T-cell (primary cell): ENCODE measurements around the gene HSD11B2. TPM values are rescaled to one million over a fixed set of nuclear protein-coding genes. Genes with fewer than 3 reads are reported as not detected.

Experiments
- ATAC-seq, 4 experiments: fragments of 200-7000 bp in 3 of 4; fragments of 150-1000 bp in 1 of 4; cut with Tn5 transposase; replicated peaks in 1 of 4; 1 replicate in 3 of 4; 2 replicates in 1 of 4; pipeline ENCODE4 v1.10.0; 2021; ENCODE audit warnings: moderate library complexity in 3 of 4, mild to moderate bottlenecking in 2 of 4, moderate number of reproducible peaks in 1 of 4
- CTCF ChIA-PET, 2 donors: fragments of 300-600 bp; sonication (Branson Sonifier 250); formaldehyde crosslinking; loops; one replicate each; lab custom pipeline; 2022; ENCODE audit warnings: antibody characterized with exemption in 2 of 2; lab: Charles Lee
- POLR2A ChIA-PET, 2 donors: fragments of 300-600 bp; sonication (Branson Sonifier 250); formaldehyde crosslinking; loops; one replicate each; lab custom pipeline; 2022; ENCODE audit warnings: antibody characterized with exemption in 2 of 2; lab: Charles Lee
- DNase-seq, 35 experiments: peaks; one replicate each; pipeline versions ENCODE4 v3.0.0 to v3.0.0-alpha.2; 2013 to 2023
- H3K27ac ChIP-seq: one replicate; pipeline ENCODE4 v1.5.1; 2013; ENCODE audit warnings: low read length
- H3K27me3 ChIP-seq, 2 experiments: replicated peaks in 1 of 2; 1 replicate in 1 of 2; 2 replicates in 1 of 2; pipeline versions ENCODE4 v1.6.1 to v1.7.0; 2013; ENCODE audit warnings: low read length in 1 of 2, mixed read lengths in 1 of 2; ENCODE audit not compliant: control insufficient read depth in 2 of 2, insufficient read depth in 2 of 2; ENCODE audit errors: extremely low read depth in 1 of 2
- H3K36me3 ChIP-seq, 2 donors: 1 replicate in 1 of 2; 2 replicates in 1 of 2; pipeline versions ENCODE4 v1.6.1 to v1.7.0; 2013; ENCODE audit warnings: low read length in 1 of 2; ENCODE audit not compliant: control insufficient read depth in 2 of 2, insufficient read depth in 1 of 2; ENCODE audit errors: extremely low read depth in 1 of 2
- H3K4me1 ChIP-seq, 2 experiments: 1 replicate in 1 of 2; 2 replicates in 1 of 2; pipeline versions ENCODE4 v1.6.1 to v1.7.0; 2013; ENCODE audit warnings: low read length in 2 of 2, mixed read lengths in 1 of 2; ENCODE audit not compliant: insufficient read depth in 2 of 2, control insufficient read depth in 1 of 2; ENCODE audit errors: extremely low read depth in 1 of 2
- H3K4me3 ChIP-seq, 2 donors: 1 replicate in 1 of 2; 2 replicates in 1 of 2; pipeline versions ENCODE4 v1.5.1 to v1.7.0; 2013; ENCODE audit warnings: mild to moderate bottlenecking in 2 of 2, low read length in 1 of 2, moderate library complexity in 1 of 2; ENCODE audit not compliant: control insufficient read depth in 1 of 2; ENCODE audit errors: extremely low read depth in 1 of 2
- H3K9me3 ChIP-seq: 2 replicates; pipeline ENCODE4 v1.7.0; 2013
- H3K27ac Mint-ChIP-seq, 2 donors: one replicate each; pipeline ENCODE4 v1.8.0; 2020 to 2021; ENCODE audit warnings: mild to moderate bottlenecking in 2 of 2, mixed read lengths in 2 of 2
- H3K27me3 Mint-ChIP-seq, 2 donors: one replicate each; pipeline ENCODE4 v1.8.0; 2021 to 2022; ENCODE audit warnings: mixed read lengths in 2 of 2
- H3K36me3 Mint-ChIP-seq: one replicate; pipeline ENCODE4 v1.8.0; 2021; ENCODE audit warnings: mixed read lengths
- H3K4me1 Mint-ChIP-seq, 3 donors: one replicate each; pipeline ENCODE4 v1.8.0; 2020 to 2022; ENCODE audit warnings: mixed read lengths in 3 of 3, mild to moderate bottlenecking in 1 of 3
- H3K4me3 Mint-ChIP-seq, 3 donors: one replicate each; pipeline ENCODE4 v1.8.0; 2020 to 2022; ENCODE audit warnings: mild to moderate bottlenecking in 3 of 3, mixed read lengths in 3 of 3, moderate library complexity in 3 of 3
- H3K9me3 Mint-ChIP-seq, 3 donors: one replicate each; pipeline ENCODE4 v1.8.0; 2020 to 2022; ENCODE audit warnings: mixed read lengths in 3 of 3
- WGBS: methylation state at CpG from one replicate; pipeline ENCODE4 v1.1.5; 2013; ENCODE audit warnings: missing lambda C conversion rate; ENCODE audit not compliant: insufficient coverage; 5-methylcytosine and 5-hydroxymethylcytosine counted together
- total RNA-seq, 35 experiments: library from RNA in 6 of 35; stranded (reverse) in 6 of 35; fragments of 120-200 nt in 1 of 35; gene quantifications; one replicate each; pipeline versions ENCODE4 v1.2.1 to v1.2.4 and lab custom pipeline; 2013 to 2026

HSD11B2 gene
- total RNA-seq, 5 donors from 2014 or later (not counting 1 experiment from before 2014, with no cell fraction given), result 0.20 to 0.32 (median 0.29) TPM; not detected in 2

GRCh38 chr16:67388191-67388590 is 42.7 kb upstream of the HSD11B2 start:
- no peak for ATAC-seq
- Mint-ChIP-seq H3K36me3 (no peaks in the 10 kb centered on the region), H3K4me1 (no peaks in the 10 kb centered on the region), H3K27me3 (peaks cover 5 to 16% of the 10 kb centered on the region in 2 donors), H3K27ac (no peak overlapping the region), H3K9me3 (no peaks in the 10 kb centered on the region), H3K4me3 (no peak overlapping the region)
- no peak for DNase-seq
- peaks cover 0 to 5% of the 10 kb centered on the region in 2 experiments for H3K4me1 ChIP-seq
- no peaks in the 10 kb centered on the region for H3K36me3 ChIP-seq
- peaks cover 0 to 18% of the 10 kb centered on the region in 2 experiments for H3K27me3 ChIP-seq
- H3K27ac ChIP-seq, result no peak overlapping the region
- no peak overlapping the region for H3K4me3 ChIP-seq
- ChIA-PET CTCF (interaction anchor here in 1 of 2 donors (0.6 kb wide), 1 partner anchor 11 kb away, joined by 7 read pairs; no protein-coding TSS in a partner anchor), POLR2A (interaction anchor here in 1 of 2 donors (0.6 to 0.7 kb wide), 2 partner anchors 16 to 58 kb away, joined by 3 to 4 read pairs; no protein-coding TSS in a partner anchor)
- 100% methylated on average over 2 of the region's 8 CpGs for WGBS
- no peaks in the 10 kb centered on the region for H3K9me3 ChIP-seq

DNA sequence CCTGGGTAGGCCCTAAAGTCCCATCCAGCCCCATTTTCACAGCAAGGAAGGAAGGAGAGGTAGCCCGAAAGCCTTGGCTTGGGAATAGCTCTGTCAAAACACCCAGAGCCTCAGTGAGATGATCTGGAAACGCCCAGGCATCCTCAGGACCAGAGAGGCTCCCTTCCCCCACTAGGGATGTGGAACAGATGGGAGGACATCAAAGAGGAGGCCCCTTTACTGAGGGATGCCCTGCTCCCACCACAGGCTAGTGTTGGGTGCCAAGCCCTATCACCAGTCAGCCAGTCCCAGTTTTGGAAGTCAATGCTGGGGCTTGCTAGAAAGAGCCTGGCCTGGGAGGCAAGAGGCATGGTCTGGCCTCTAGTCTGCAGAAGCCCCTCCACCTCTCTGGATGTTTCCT is 42.3 kb upstream of the HSD11B2 start:
- H3K4me3 ChIP-seq, result no peak overlapping the region
- ChIA-PET CTCF (interaction anchor here in 1 of 2 donors (0.6 kb wide), 1 partner anchor 10 kb away, joined by 7 read pairs; no protein-coding TSS in a partner anchor), POLR2A (interaction anchor here in 1 of 2 donors (0.6 to 0.7 kb wide), 2 partner anchors 16 to 58 kb away, joined by 3 to 4 read pairs; no protein-coding TSS in a partner anchor)
- peaks cover 0 to 9% of the 10 kb centered on the region in 2 experiments for H3K4me1 ChIP-seq
- H3K36me3 Mint-ChIP-seq, result no peaks in the 10 kb centered on the region
- H3K27ac ChIP-seq, result no peak overlapping the region
- peaks cover 0 to 1% (median under 1%) of the 10 kb centered on the region in 3 donors for H3K4me1 Mint-ChIP-seq
- no CpG with 5 or more reads among the region's 2 CpGs for WGBS
- no peak overlapping the region for H3K27ac Mint-ChIP-seq
- DNase-seq (no peak), ATAC-seq (no peak)
- no peak overlapping the region for H3K4me3 Mint-ChIP-seq
- H3K36me3 ChIP-seq, result no peaks in the 10 kb centered on the region
- no peaks in the 10 kb centered on the region for H3K9me3 Mint-ChIP-seq
- peaks cover 5 to 17% of the 10 kb centered on the region in 2 donors for H3K27me3 Mint-ChIP-seq
- peaks cover 0 to 22% of the 10 kb centered on the region in 2 experiments for H3K27me3 ChIP-seq
- H3K9me3 ChIP-seq, result no peaks in the 10 kb centered on the region

- Histone ChIP-seq H3K36me3 (no peaks in the 10 kb centered on the region), H3K9me3 (no peaks in the 10 kb centered on the region), H3K27me3 (peaks cover 0 to 38% of the 10 kb centered on the region in 2 experiments), H3K4me1 (peaks cover 0 to 22% of the 10 kb centered on the region in 2 experiments), H3K27ac (no peak overlapping the region), H3K4me3 (no peak overlapping the region)
- DNase-seq (peak in 1 of 35 experiments; percentile 28), ATAC-seq (no peak)
- no peaks in the 10 kb centered on the region for H3K36me3 Mint-ChIP-seq
- H3K9me3 Mint-ChIP-seq, result no peaks in the 10 kb centered on the region
- POLR2A ChIA-PET, result no interaction called here
- no peak overlapping the region for H3K27ac Mint-ChIP-seq
- H3K4me1 Mint-ChIP-seq, result peaks cover 7 to 8% (median 8%) of the 10 kb centered on the region in 3 donors
- peaks cover 14 to 29% of the 10 kb centered on the region in 2 donors for H3K27me3 Mint-ChIP-seq
- CTCF ChIA-PET, result no interaction called here
- 80% methylated on average over 23 of the region's 27 CpGs for WGBS
- no peak overlapping the region for H3K4me3 Mint-ChIP-seq
Measured at GRCh38 chr16:67389911-67390815, 40.8 kb upstream of the HSD11B2 start.

DNA sequence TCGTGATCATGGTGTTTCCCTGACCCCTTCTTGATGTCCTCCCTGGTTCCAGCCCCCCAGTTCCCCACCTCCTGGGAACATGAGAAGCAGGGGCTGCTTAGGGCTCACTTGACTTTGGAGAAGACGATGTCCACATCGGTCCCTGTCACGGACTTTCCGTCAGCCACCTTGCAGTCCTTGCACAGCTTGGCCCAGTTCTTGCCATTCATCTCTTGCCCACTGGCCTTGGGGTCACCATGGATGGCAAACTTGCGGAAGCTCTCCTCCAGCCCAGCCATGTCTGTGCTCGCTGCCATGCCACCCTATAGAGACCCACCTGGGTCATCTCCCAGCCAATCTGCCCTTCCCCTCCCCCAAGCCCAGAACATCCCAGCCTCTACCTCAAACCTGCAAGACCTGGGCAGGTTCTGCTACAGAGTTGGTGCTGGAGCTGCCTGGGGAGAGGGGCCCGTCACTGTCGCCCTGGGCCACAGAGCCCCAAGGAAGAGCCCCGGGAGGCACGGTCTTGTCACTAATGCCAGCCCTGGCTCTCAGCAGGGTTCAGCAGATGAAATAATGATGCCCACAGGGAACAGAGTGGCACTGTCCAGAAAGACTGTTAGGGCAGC is 40.0 kb upstream of the HSD11B2 start:
- H3K9me3 ChIP-seq, result no peaks in the 10 kb centered on the region
- DNase-seq (no peak), ATAC-seq (no peak)
- ChIA-PET POLR2A (no interaction called here), CTCF (interaction anchor here in 1 of 2 donors (0.6 kb wide), 1 partner anchor 89 kb away, joined by 4 read pairs; no protein-coding TSS in a partner anchor)
- peaks cover 0 to 45% of the 10 kb centered on the region in 2 experiments for H3K27me3 ChIP-seq
- no peaks in the 10 kb centered on the region for H3K36me3 ChIP-seq
- no peak overlapping the region for H3K27ac ChIP-seq
- peaks cover 7 to 8% (median 8%) of the 10 kb centered on the region in 3 donors for H3K4me1 Mint-ChIP-seq
- WGBS, result 96% methylated on average over 10 of the region's 11 CpGs
- H3K4me1 ChIP-seq, result peaks cover 0 to 22% of the 10 kb centered on the region in 2 experiments
- H3K4me3 ChIP-seq, result no peak overlapping the region
- no peak overlapping the region for H3K27ac Mint-ChIP-seq
- H3K27me3 Mint-ChIP-seq, result peaks cover 22 to 37% of the 10 kb centered on the region in 2 donors
- no peak overlapping the region for H3K4me3 Mint-ChIP-seq
- H3K36me3 Mint-ChIP-seq, result no peaks in the 10 kb centered on the region
- H3K9me3 Mint-ChIP-seq, result no peaks in the 10 kb centered on the region

DNA sequence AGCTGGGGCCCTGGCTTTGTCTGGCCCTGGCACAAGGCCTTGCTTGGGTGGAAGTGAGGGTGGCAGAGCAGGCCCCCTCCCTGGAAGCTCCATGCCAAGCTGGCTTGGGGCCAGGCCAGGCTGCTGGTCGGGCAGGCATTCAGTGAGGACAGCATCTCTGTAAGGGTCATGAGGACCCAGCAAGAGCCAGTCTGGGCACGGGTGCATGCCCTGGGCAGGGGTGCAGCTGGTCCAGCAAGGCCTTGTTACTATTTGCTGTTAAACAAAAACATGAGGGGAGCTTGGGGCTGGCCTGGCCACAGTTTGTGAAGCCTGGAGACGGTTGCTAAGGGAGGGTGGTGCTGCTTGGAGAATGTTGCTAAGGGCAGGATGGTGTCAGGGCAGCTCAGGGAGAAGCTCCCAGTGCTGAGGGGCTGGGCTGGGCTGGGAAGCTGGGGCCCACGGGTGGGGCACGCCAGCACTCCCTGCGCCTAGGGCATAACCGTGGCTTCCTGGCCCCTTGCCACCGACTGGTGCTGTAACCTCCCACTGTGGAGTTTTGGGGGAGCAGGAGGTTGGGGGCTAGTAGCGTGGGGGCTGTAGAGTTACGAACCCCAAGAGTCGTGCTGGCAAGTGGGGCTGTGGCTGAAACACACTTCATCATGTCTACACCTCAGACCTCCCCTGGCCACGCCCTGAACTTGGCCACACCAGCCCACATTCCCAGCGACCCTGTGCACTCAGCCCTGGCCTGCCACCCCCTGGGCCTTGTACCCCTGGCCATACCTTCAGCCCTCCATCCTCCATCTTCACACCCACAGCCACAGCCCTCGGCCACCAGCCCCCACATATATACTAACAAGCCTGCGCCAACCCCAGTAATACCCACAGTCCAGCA is 39.3 kb upstream of the HSD11B2 start:
- no peaks in the 10 kb centered on the region for H3K9me3 Mint-ChIP-seq
- H3K9me3 ChIP-seq, result no peaks in the 10 kb centered on the region
- H3K36me3 ChIP-seq, result no peaks in the 10 kb centered on the region
- peaks cover 0 to 22% of the 10 kb centered on the region in 2 experiments for H3K4me1 ChIP-seq
- ATAC-seq, result no peak
- no peak overlapping the region for H3K4me3 ChIP-seq
- no peak overlapping the region for H3K27ac Mint-ChIP-seq
- POLR2A ChIA-PET, result no interaction called here
- no peak overlapping the region for H3K27ac ChIP-seq
- peaks cover 0 to 53% of the 10 kb centered on the region in 2 experiments for H3K27me3 ChIP-seq
- CTCF ChIA-PET, result interaction anchor here (0.6 kb wide), 2 partner anchors 89 to 123 kb away, joined by 4 to 6 read pairs; no protein-coding TSS in a partner anchor
- no peaks in the 10 kb centered on the region for H3K36me3 Mint-ChIP-seq
- peaks cover 7 to 8% (median 8%) of the 10 kb centered on the region in 3 donors for H3K4me1 Mint-ChIP-seq
- peaks cover 22 to 38% of the 10 kb centered on the region in 2 donors for H3K27me3 Mint-ChIP-seq
- DNase-seq, result no peak
- H3K4me3 Mint-ChIP-seq, result peak overlapping the region in 1 of 3 donors; percentile 32
- 68% methylated on average over 12 of the region's 15 CpGs for WGBS
